ENCODE measurements around the gene INVS.

GRCh38 chr9:100221538-100221937, 122.5 kb downstream of the INVS start:
- TF ChIP-seq, protein P1, sequence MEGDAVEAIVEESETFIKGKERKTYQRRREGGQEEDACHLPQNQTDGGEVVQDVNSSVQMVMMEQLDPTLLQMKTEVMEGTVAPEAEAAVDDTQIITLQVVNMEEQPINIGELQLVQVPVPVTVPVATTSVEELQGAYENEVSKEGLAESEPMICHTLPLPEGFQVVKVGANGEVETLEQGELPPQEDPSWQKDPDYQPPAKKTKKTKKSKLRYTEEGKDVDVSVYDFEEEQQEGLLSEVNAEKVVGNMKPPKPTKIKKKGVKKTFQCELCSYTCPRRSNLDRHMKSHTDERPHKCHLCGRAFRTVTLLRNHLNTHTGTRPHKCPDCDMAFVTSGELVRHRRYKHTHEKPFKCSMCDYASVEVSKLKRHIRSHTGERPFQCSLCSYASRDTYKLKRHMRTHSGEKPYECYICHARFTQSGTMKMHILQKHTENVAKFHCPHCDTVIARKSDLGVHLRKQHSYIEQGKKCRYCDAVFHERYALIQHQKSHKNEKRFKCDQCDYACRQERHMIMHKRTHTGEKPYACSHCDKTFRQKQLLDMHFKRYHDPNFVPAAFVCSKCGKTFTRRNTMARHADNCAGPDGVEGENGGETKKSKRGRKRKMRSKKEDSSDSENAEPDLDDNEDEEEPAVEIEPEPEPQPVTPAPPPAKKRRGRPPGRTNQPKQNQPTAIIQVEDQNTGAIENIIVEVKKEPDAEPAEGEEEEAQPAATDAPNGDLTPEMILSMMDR (IDR thresholded peaks at IDR 0.05): no peak
- TF ChIP-seq POLR2A (IDR thresholded peaks at IDR 0.05): no peak

Data from testis (tissue), 2 donors.